K562 (cell line): ENCODE data around the gene TRPV6. TPM values are rescaled to one million over a fixed set of nuclear protein-coding genes. Genes with fewer than 3 reads are reported as not detected.
A peak's percentile ranks its signal among the peaks of the same experiment; 100 is the strongest.

ENCODE experiments used
- ATAC-seq: fragments of 200-7000 bp; cut with Tn5 transposase; 3 replicates; pipeline ENCODE4 v1.9.1; 2020; ENCODE audit warnings: moderate library complexity
- BruUV-seq: library from RNA; stranded (reverse); fragments of 400-500 nt; replicated peaks from 2 replicates; lab custom pipeline; 2021; lab: Mats Ljungman, UMichigan
- CTCF ChIA-PET: fragments of 300-600 bp; formaldehyde crosslinking; extraction: SDS; loops from one replicate; lab custom pipeline; 2021; ENCODE audit warnings: low intra/inter-chr PET ratio; lab: Yijun Ruan, JAX
- POLR2A ChIA-PET: fragments of 300-600, 350-650 bp; sonication (Branson Sonifier 250); formaldehyde crosslinking; extraction: SDS; loops from one replicate; lab custom pipeline; 2021; ENCODE audit warnings: antibody characterized with exemption, inconsistent platforms; lab: Yijun Ruan, JAX
- DNase-seq, 4 experiments: peaks; one replicate each; pipeline versions ENCODE4 v3.0.0 to v3.0.0-alpha.2; 2011 to 2018; ENCODE audit warnings: low spot score in 3 of 4, mixed read lengths in 3 of 4; ENCODE audit errors: extremely low read depth in 1 of 4
- FAIRE-seq: peaks from 2 replicates; lab custom pipeline; 2011; peaks lifted over from hg19 to GRCh38; lab: Jason Lieb, UNC
- H2AFZ ChIP-seq: 2 replicates; pipeline ENCODE4 v1.6.0; 2011; ENCODE audit warnings: low read depth, low read length, control low read depth, inconsistent platforms
- H3K27ac ChIP-seq: fragments of 200-600 bp; 3 replicates; pipeline ENCODE4 v1.8.0; 2011; ENCODE audit warnings: low read depth, mild to moderate bottlenecking, control low read depth, inconsistent platforms, low read length, moderate library complexity, mixed read lengths; ENCODE audit errors: extremely low read depth
- H3K27me3 ChIP-seq, 2 experiments: fragments of 300-600 bp in 1 of 2; 2 replicates in 1 of 2; 3 replicates in 1 of 2; pipeline versions ENCODE4 v1.6.0 to v1.8.0; 2011; ENCODE audit warnings: inconsistent platforms in 2 of 2, low read length in 2 of 2, mild to moderate bottlenecking in 1 of 2, mixed read lengths in 1 of 2, moderate library complexity in 1 of 2; ENCODE audit not compliant: control insufficient read depth in 2 of 2, insufficient read depth in 2 of 2
- H3K36me3 ChIP-seq: fragments of 300-600 bp; 3 replicates; pipeline ENCODE4 v1.8.0; 2011; ENCODE audit warnings: mild to moderate bottlenecking, low read length, inconsistent platforms; ENCODE audit not compliant: control insufficient read depth, insufficient read depth
- H3K4me1 ChIP-seq, 2 experiments: fragments of 200-600 bp in 1 of 2; replicated peaks in 1 of 2; 2 replicates in 1 of 2; 3 replicates in 1 of 2; pipeline versions ENCODE4 v1.5.1 to v1.8.0; 2011; ENCODE audit warnings: inconsistent platforms in 2 of 2, low read length in 2 of 2, mild to moderate bottlenecking in 1 of 2, mixed read lengths in 1 of 2, moderate library complexity in 1 of 2; ENCODE audit not compliant: control insufficient read depth in 2 of 2, insufficient read depth in 2 of 2
- H3K4me2 ChIP-seq: 2 replicates; pipeline ENCODE4 v1.6.1; 2011; ENCODE audit warnings: low read length, control low read depth, inconsistent platforms, mixed read lengths; ENCODE audit not compliant: insufficient read depth
- H3K4me3 ChIP-seq: fragments of 200-600 bp; sonication (generic), shearing (Covaris generic); 2 replicates; pipeline ENCODE4 v1.5.1; 2016; ENCODE audit warnings: control low read depth, inconsistent platforms
- H3K79me2 ChIP-seq: fragments of 200-600 bp; 3 replicates; pipeline ENCODE4 v1.8.0; 2011; ENCODE audit warnings: low read length, inconsistent platforms; ENCODE audit not compliant: control insufficient read depth, insufficient read depth
- H3K9ac ChIP-seq, 2 experiments: 2 replicates each; pipeline versions ENCODE4 v1.6.0 to v1.6.1; 2011; ENCODE audit warnings: low read depth in 2 of 2, low read length in 2 of 2, control low read depth in 1 of 2, inconsistent platforms in 1 of 2, mild to moderate bottlenecking in 1 of 2, mixed read lengths in 1 of 2; ENCODE audit not compliant: insufficient read depth in 1 of 2
- H3K9me1 ChIP-seq: one replicate; pipeline ENCODE4 v1.6.0; 2011; ENCODE audit warnings: inconsistent platforms, mild to moderate bottlenecking, low read length, moderate library complexity; ENCODE audit not compliant: control insufficient read depth, insufficient read depth
- H3K9me3 ChIP-seq: replicated peaks from 2 replicates; pipeline ENCODE4 v1.5.1; 2011; ENCODE audit warnings: low read depth, low read length, inconsistent platforms; ENCODE audit not compliant: control insufficient read depth, insufficient read depth
- H4K20me1 ChIP-seq: replicated peaks from 2 replicates; pipeline ENCODE4 v1.6.1; 2011; ENCODE audit warnings: low read length, inconsistent platforms, mixed read lengths; ENCODE audit not compliant: control insufficient read depth, insufficient read depth
- BCOR ChIP-seq: fragments of 450-650 bp; IDR thresholded peaks from 2 replicates; pipeline ENCODE4 v1.6.1; 2016
- BHLHE40 ChIP-seq: IDR thresholded peaks from 2 replicates; pipeline ENCODE4 v1.6.1; 2011; ENCODE audit warnings: low read length, improper control_type of control experiment
- BRD4 ChIP-seq: fragments of 200-600 bp; sonication (generic); IDR thresholded peaks from 2 replicates; pipeline ENCODE4 v1.6.1; 2017; ENCODE audit warnings: inconsistent platforms
- FOXO4 ChIP-seq: fragments of 450-650 bp; formaldehyde crosslinking; IDR thresholded peaks from 2 replicates; pipeline ENCODE4 v1.4.0; 2020; ENCODE audit warnings: mild to moderate bottlenecking, moderate library complexity
- GATAD2B ChIP-seq: fragments of 450-650 bp; IDR thresholded peaks from 2 replicates; pipeline ENCODE4 v1.6.1; 2017; ENCODE audit warnings: mild to moderate bottlenecking, borderline replicate concordance
- NCOR1 ChIP-seq: fragments of 450-650 bp; IDR thresholded peaks from 2 replicates; pipeline ENCODE4 v1.6.1; 2016; ENCODE audit warnings: mild to moderate bottlenecking, moderate library complexity
- PCBP1 ChIP-seq: fragments of 200-400 bp; formaldehyde crosslinking; IDR thresholded peaks from 2 replicates; pipeline ENCODE4 v1.6.1; 2018; ENCODE audit warnings: mild to moderate bottlenecking, low read depth, low read length; ENCODE audit not compliant: poor library complexity, severe bottlenecking
- RFX1 ChIP-seq: fragments of 450-650 bp; IDR thresholded peaks from 2 replicates; pipeline ENCODE4 v1.6.1; 2016; ENCODE audit warnings: mild to moderate bottlenecking, moderate library complexity
- SAFB ChIP-seq: fragments of 200-400 bp; formaldehyde crosslinking; IDR thresholded peaks from 2 replicates; pipeline ENCODE4 v1.6.1; 2017; ENCODE audit warnings: low read depth, low read length, borderline replicate concordance
- SMARCB1 ChIP-seq: IDR thresholded peaks from 2 replicates; pipeline ENCODE4 v1.6.1; 2011; ENCODE audit warnings: improper control_type of control experiment, low read depth; ENCODE audit not compliant: insufficient read length
- SMARCC2 ChIP-seq: fragments of 450-650 bp; IDR thresholded peaks from 2 replicates; pipeline ENCODE4 v1.6.1; 2017; ENCODE audit warnings: antibody characterized with exemption, moderate library complexity, mild to moderate bottlenecking, low read depth
- STAG1 ChIP-seq: sonication (generic); formaldehyde crosslinking; IDR thresholded peaks from 2 replicates; pipeline ENCODE4 v1.5.0; 2020; ENCODE audit warnings: missing genetic modification reagents, borderline replicate concordance
- U2AF1 ChIP-seq: fragments of 200-400 bp; formaldehyde crosslinking; optimal IDR thresholded peaks from 2 replicates; pipeline ENCODE3; 2017; ENCODE audit warnings: mild to moderate bottlenecking, low read depth, low read length, moderate library complexity
- ZC3H11A ChIP-seq: IDR thresholded peaks from 2 replicates; pipeline ENCODE4 v1.6.1; 2012; ENCODE audit warnings: low read depth, low read length, improper control_type of control experiment
- WGBS: fragments of 100-300 bp; shearing (Covaris generic); methylation state at CpG from one replicate; pipeline ENCODE4 v1.1.6; 2016; ENCODE audit warnings: low coverage, mixed read lengths; ENCODE audit not compliant: insufficient coverage; ENCODE audit errors: missing lambda C conversion rate; 5-methylcytosine and 5-hydroxymethylcytosine counted together
- in situ Hi-C: fragments of 300-500 bp; cut with MboI; formaldehyde crosslinking; loops from 4 replicates; pipeline ENCODE4 v1.15.0; 2018; ENCODE audit warnings: inconsistent platforms, mixed read lengths
- intact Hi-C: fragments of 100-400 bp; cut with micrococcal nuclease; formaldehyde crosslinking; loops from 2 replicates; pipeline ENCODE4 v1.14.2; 2022
- polyA plus RNA-seq, 8 experiments: library from polyadenylated mRNA; depleted of rRNA in 4 of 8; stranded (reverse) in 5 of 8; unstranded in 3 of 8; fragments of >200 nt; fragmentation: Nextera tagmentation in 2 of 8; fragmentation: Illumina TruSeq in 1 of 8; extraction: Ambion mirVana in 2 of 8; extraction: Trizol in 1 of 8; gene quantifications; 2 replicates each; pipeline versions ENCODE4 v1.2.1 to v1.2.3, GENCODE V29; 2011 to 2014; ENCODE audit warnings: inconsistent platforms in 1 of 8, missing spikeins in 1 of 8
- total RNA-seq, 7 experiments: library from RNA; depleted of rRNA in 6 of 7; stranded (reverse); fragments of >200 nt in 6 of 7; fragmentation: Illumina TruSeq in 2 of 7; extraction: Trizol in 2 of 7; gene quantifications; 2 replicates each; pipeline versions ENCODE4 v1.2.1 to v1.2.3, GENCODE V29; 2011 to 2021; ENCODE audit warnings: low replicate concordance in 1 of 7
- TF ChIP-seq, protein P1 (sequence below): fragments of 450-650 bp; IDR thresholded peaks from 2 replicates; pipeline ENCODE4 v1.6.1; 2016; ENCODE audit warnings: low read depth, mild to moderate bottlenecking, moderate library complexity
- TF ChIP-seq, protein P2 (sequence below): sonication (generic); formaldehyde crosslinking; IDR thresholded peaks from 2 replicates; pipeline ENCODE4 v1.8.0; 2022; ENCODE audit warnings: mild to moderate bottlenecking, missing genetic modification reagents

The TRPV6 gene
- total and polyA plus RNA-seq, 9 of the 15 experiments (the other 6 are each of a cell fraction or from before 2014, with no cell fraction given): 0.04 to 0.36 (median 0.11) TPM

DNA sequence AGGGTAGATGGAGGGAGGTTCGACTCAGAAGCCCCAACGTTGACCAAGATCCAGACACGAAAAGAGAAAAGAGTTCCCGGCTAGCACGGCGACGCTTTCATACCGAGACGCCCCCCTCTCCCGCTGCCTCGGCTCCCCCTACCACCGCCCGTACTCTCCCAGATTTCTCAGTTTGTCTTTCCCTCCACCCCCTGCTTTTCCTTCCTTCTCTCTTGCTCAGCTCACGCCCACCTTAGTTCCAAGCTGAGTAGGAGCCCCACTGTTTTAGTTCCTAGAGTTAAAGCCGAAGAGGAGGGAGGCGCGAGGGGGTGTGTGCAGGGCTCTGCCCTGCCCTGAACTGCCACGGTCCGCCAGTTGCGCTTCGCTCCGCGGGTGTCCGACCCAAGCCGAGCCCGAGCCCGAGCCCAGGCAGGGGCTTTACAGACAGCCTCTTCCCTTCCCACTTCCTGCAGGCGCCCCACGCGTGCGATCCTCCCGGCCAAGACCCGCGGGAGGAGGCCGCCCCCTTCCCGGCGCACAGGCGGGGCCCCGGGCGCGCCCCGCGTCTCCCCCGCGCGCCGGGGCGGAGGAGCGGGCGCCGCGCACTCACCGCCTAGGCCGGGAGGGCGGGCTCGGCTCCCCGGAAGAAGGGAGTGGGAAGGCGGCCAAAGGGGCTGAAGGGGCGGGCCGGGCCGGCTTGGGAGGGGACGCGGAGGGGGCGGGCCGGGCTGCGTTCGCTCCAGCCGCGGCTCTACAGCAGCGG, 31.0 kb downstream of the TRPV6 start, which contains the start of gene EPHB6:
TSS of gene EPHB6 (plus strand) at position 705 of the 742 bp plus-strand sequence. CDS start 8,152 bp downstream, outside the sequence.
- Histone ChIP-seq H3K4me2 (peak within 1 kb of the TSS; percentile 79), H3K9ac (peak within 1 kb of the TSS; percentile 48 to 87), H3K9me1 (no peaks in the 10 kb centered on the region), H4K20me1 (no peaks in the 10 kb centered on the region; the same call in 1 of the 2 replicates), H3K9me3 (no peaks in the 10 kb centered on the region), H3K4me1 (peaks cover 12 to 16% of the 10 kb centered on the region in 2 experiments; a peak in 4 of 5 replicates), H3K4me3 (peak within 1 kb of the TSS; percentile 70), H3K36me3 (no peaks in the 10 kb centered on the region), H3K79me2 (no peaks in the 10 kb centered on the region), H2AFZ (peak within 1 kb of the TSS; percentile 83), H3K27me3 (peaks cover 4 to 26% of the 10 kb centered on the region in 2 experiments; a peak in 3 of 5 replicates), H3K27ac (peak within 1 kb of the TSS; percentile 14; the same call in 1 of the 3 replicates)
- 2% methylated on average over 50 of the region's 70 CpGs for WGBS
- in situ Hi-C loops: loop anchor here (5.0 kb wide), 1 partner anchor 368 kb away; the partner anchor contains the start of gene TAS2R40
- CTCF ChIA-PET: interaction anchor here (1.2 to 4.6 kb wide), 3 partner anchors 12 to 360 kb away, joined by 6 to 52 read pairs (median 15); no protein-coding TSS in a partner anchor
- intact Hi-C loops: loop anchor here (1.0 to 2.0 kb wide), 4 partner anchors 12 to 360 kb away; no protein-coding TSS in a partner anchor
- BruUV-seq: no TSS peak
- FAIRE-seq: no peak
- DNase-seq: peak; percentile 91 to 98 (median 97)
- POLR2A ChIA-PET: interaction anchor here (1.1 kb wide), 2 partner anchors 19 to 162 kb away, joined by 3 read pairs; no protein-coding TSS in a partner anchor
- ATAC-seq: peak; percentile 90
- TF ChIP-seq NCOR1 (no peak), SMARCB1 (no peak), BHLHE40 (no peak), STAG1 (CRISPR knock-in tag) (no peak), BCOR (peak; percentile 15; the same call in 1 of the 2 replicates), FOXO4 (CRISPR knock-in tag) (no peak), SMARCC2 (no peak), U2AF1 (no peak), BRD4 (no peak), ZC3H11A (no peak), SAFB (0 out of 2 replicates have a peak, but pooled peaks have one; percentile 39), PCBP1 (peak; percentile 31), RFX1 (no peak), GATAD2B (peak; percentile 97)
- TF ChIP-seq, protein P1, sequence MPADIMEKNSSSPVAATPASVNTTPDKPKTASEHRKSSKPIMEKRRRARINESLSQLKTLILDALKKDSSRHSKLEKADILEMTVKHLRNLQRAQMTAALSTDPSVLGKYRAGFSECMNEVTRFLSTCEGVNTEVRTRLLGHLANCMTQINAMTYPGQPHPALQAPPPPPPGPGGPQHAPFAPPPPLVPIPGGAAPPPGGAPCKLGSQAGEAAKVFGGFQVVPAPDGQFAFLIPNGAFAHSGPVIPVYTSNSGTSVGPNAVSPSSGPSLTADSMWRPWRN: no peak
- TF ChIP-seq, protein P2, sequence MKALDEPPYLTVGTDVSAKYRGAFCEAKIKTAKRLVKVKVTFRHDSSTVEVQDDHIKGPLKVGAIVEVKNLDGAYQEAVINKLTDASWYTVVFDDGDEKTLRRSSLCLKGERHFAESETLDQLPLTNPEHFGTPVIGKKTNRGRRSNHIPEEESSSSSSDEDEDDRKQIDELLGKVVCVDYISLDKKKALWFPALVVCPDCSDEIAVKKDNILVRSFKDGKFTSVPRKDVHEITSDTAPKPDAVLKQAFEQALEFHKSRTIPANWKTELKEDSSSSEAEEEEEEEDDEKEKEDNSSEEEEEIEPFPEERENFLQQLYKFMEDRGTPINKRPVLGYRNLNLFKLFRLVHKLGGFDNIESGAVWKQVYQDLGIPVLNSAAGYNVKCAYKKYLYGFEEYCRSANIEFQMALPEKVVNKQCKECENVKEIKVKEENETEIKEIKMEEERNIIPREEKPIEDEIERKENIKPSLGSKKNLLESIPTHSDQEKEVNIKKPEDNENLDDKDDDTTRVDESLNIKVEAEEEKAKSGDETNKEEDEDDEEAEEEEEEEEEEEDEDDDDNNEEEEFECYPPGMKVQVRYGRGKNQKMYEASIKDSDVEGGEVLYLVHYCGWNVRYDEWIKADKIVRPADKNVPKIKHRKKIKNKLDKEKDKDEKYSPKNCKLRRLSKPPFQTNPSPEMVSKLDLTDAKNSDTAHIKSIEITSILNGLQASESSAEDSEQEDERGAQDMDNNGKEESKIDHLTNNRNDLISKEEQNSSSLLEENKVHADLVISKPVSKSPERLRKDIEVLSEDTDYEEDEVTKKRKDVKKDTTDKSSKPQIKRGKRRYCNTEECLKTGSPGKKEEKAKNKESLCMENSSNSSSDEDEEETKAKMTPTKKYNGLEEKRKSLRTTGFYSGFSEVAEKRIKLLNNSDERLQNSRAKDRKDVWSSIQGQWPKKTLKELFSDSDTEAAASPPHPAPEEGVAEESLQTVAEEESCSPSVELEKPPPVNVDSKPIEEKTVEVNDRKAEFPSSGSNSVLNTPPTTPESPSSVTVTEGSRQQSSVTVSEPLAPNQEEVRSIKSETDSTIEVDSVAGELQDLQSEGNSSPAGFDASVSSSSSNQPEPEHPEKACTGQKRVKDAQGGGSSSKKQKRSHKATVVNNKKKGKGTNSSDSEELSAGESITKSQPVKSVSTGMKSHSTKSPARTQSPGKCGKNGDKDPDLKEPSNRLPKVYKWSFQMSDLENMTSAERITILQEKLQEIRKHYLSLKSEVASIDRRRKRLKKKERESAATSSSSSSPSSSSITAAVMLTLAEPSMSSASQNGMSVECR (CRISPR knock-in tag): peak; percentile 85
